Activated T-helper 2 cell treated with anti-CD3 and anti-CD28 coated beads, Interferon-gamma antibody, Interleukin-2, Interleukin-4, amounts not matched to agents 10 μg/mL and 5 μg/mL and 100 μg/mL, durations not matched to agents 14 hours and 24 hours and 36 hours (primary cell): ENCODE results near the gene NSUN3. TPM values are rescaled to one million over a fixed set of nuclear protein-coding genes. Genes with fewer than 3 reads are reported as not detected.

ENCODE experiments used
- total RNA-seq: library from RNA; stranded (reverse); gene quantifications from 2 replicates; pipeline ENCODE4 v1.2.3, GENCODE V29; 2022

The NSUN3 gene
- total RNA-seq, 1 donor from 2014 or later: 20.4 TPM

Other genes starting within 250 kb of the NSUN3 start
- gene PROS1, start 89.2 kb upstream of the NSUN3 start, total RNA-seq: 1.7 and 2.3 TPM in 2 replicates
- 13.4 and 17.4 TPM in 2 replicates for gene ARL13B, start 82.9 kb upstream of the NSUN3 start, total RNA-seq
- not detected in 2 replicates for gene STX19, start 34.5 kb upstream of the NSUN3 start, total RNA-seq
- gene DHFR2, start 145 bp upstream of the NSUN3 start, total RNA-seq: 10.0 and 11.1 TPM in 2 replicates